IPS-11a (cell line): ENCODE measurements around the gene TAC1.
A peak's percentile ranks its signal among the peaks of the same experiment; 100 is the strongest.
"Not testable (repeated sequence)": the region's sequence is repeated elsewhere in the genome, so short reads cannot be mapped to it uniquely, and the experiment has no call there.

Experiments used
- H3K4me3 ChIP-seq: one replicate; pipeline ENCODE4 v1.5.1; 2013; ENCODE audit warnings: low read depth, low read length, control low read depth

The TAC1 gene, protein sequence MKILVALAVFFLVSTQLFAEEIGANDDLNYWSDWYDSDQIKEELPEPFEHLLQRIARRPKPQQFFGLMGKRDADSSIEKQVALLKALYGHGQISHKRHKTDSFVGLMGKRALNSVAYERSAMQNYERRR

GRCh38 chr7:97731736-97732564 lies at the start of gene TAC1:
TAC1 (plus strand) TSS chr7:97732086; CDS start chr7:97732613, 527 bp downstream.
- H3K4me3 ChIP-seq = peak within 1 kb of the TSS; percentile 41

DNA sequence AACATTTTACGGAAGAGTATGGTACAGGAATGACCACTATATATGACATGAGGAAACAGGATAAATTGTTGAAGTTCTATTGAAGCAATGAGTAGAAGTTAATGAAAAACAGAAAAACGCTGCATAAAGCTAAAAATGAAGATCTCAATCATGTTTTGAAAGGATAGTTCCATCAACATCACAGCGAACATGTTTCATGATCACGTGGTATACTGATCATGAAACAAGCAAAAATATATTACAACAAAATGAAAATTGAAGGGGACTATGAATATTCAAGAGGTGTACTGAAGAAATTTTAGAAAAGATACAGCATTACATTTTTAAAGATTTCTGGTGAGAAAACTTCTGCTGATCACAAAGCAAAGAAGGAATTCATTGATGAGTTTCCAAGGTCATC lies 45.9 kb upstream of the TAC1 start:
- no peak overlapping the region for H3K4me3 ChIP-seq

DNA sequence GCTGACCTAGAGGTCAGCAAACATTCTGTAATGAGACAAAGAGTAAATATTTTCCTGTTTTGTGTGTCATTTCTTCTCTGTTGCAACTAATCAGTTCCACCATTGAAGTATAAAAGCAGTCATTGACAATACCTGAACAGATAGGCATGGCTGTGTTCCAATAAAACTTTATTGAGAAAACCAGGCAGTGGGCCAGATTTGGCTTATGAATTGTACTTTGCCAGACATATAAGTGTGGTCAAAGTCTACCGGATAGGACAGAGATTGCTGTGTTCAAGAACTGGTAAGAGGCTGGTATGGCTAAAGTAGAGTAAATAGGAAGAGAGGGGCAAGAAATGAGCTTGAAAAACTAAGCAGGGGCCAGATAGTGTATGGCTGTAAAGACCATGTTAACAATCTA lies 38.3 kb upstream of the TAC1 start:
- H3K4me3 ChIP-seq = no peak overlapping the region

DNA sequence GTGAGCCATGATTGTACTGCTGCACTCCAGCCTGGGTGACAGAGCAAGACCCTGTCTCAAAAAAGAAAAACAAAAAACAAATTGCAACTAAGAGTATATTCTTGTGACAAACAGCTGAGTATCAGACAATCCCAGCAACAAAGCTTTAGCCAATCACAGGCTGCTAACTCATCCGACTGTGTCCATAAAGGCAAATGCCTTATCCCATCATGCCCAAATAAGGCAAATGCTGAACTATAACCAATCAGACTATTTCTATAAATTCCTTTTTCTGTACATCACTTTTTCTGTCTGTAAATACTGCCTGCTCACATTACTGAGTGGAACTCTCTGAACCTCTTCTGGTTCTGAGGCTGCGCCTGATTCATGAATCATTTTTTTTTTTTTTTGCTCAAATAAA lies 37.5 kb upstream of the TAC1 start:
- no peak overlapping the region for H3K4me3 ChIP-seq

GRCh38 chr7:97697396-97697795 lies 34.5 kb upstream of the TAC1 start:
- no peak overlapping the region for H3K4me3 ChIP-seq

GRCh38 chr7:97722386-97722785 lies 9.5 kb upstream of the TAC1 start:
- H3K4me3 ChIP-seq = no peak overlapping the region

- peak overlapping the region; percentile 41 for H3K4me3 ChIP-seq
Observed at GRCh38 chr7:97732565-97733275, 834 bp downstream of the TAC1 start.

DNA sequence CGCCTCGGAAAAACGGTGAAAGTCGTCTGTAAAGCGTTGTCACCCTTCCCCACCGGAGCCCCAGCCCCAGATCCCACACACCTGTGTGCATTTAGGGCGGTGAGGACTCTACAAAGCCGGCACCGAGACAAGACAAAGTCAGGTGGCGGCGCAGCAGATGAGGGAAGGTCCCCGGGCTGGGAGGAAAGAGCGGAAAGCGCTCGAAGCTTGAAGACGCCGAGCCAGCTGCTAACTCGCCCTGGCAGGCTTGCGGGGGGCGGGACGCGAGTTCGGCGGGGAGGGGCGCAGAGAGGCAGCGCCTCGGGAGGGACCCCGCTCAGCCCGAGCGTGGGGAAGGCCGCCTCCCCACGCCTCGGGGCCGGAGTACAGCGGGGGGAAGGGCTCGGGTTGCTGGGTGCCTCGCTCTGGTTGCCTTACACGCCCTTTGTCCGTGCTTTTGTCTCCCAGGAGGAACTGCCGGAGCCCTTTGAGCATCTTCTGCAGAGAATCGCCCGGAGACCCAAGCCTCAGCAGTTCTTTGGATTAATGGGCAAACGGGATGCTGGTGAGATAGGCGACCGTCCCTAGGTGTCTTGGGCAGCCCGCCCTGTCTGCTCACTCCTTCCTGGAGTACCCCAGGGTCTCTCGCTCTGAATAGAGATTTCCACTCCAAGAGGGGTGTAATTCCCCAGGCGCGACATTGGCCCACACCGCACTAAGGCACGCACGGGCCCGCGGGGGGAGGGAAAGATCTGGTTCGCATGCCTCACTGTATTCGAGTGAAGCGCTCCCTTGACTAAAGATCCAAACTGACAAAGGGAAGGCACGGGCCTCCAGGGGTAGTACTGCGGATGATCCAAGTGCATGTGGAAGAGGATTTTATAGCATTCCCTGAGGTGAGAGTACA lies 1.6 kb downstream of the TAC1 start:
- peak overlapping the region; percentile 41 for H3K4me3 ChIP-seq

DNA sequence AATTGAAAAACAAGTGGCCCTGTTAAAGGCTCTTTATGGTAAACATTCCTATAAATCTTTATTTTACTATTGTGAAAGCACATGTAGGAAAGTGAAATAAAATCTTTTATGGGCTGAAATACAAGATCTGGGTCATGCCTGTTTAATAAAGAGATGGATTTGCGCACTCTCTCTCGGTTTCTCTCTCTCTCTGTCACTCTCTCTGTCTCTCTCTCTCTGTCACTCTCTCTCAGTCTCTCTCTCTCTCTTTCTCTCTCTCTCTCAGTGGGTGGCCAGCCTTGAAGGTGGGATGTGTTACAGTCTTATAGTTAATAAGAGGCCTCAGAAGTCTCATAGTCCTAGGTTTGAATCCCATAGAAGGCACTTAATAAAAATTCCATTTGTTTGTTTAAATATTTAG lies 2.4 kb downstream of the TAC1 start:
- H3K4me3 ChIP-seq = no peak overlapping the region

- H3K4me3 ChIP-seq = no peak overlapping the region
Observed at GRCh38 chr7:97735075-97735474, 3.2 kb downstream of the TAC1 start.

GRCh38 chr7:97748482-97748881 lies 16.6 kb downstream of the TAC1 start:
- H3K4me3 ChIP-seq = no peak overlapping the region

DNA sequence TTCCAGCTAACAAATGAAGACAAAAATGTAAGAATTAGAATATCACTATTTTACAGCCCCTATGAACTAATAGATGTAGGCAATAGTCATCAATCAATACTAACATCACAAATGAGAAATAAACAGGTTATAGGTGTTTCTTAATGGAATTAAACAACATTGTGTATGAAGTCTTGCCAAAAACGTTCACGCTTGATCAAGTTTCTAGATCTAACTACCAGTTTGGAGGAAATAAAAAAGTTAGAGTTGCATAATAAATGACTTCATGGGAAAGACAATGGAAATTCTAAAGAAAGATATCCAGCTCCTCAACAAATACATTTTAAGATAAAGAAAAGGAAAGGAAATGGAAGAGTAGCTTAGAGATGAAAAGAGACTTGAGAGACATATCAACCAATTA lies 19.7 kb downstream of the TAC1 start:
- no peak overlapping the region for H3K4me3 ChIP-seq

DNA sequence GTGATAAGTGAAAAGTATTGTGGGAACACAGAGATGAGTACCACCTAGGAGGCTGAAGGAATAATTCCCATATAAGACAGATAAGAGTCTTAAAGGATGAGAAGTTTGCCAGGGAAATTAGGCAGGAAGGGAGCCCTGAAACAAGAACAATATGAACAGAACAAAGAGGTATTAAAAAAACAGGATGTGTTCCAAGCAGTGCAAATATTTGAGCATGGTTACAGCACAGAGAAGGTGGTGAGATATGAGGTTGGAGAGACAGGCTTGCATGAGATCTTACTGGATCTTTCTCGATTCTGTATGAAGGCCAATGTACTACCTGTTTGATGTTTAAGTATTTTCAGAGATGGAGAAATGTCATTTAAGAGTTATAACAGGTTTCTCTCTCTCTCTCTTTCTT lies 20.3 kb downstream of the TAC1 start:
- H3K4me3 ChIP-seq = no peak overlapping the region

DNA sequence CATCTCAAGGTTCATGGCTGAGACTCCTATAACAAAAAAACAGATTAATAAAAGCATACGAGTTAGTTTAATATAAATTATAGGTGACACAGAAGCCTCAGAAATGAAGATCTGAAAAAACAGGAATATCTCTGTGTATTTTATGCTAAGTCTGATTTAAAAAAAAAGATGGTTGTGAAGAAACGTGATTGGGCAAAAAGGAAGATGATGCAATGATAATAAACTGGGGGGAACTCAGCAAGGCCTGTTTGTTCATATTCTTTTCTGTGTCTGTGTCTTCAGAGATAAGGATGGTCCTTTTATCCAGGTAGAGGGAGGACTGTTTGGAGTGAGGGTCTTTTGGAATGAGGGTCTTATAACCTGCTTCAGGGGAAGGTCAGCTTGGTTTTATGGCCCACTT lies 25.9 kb downstream of the TAC1 start:
- H3K4me3 ChIP-seq = no peak overlapping the region

GRCh38 chr7:97770850-97771249 lies 39.0 kb downstream of the TAC1 start:
- no peak overlapping the region for H3K4me3 ChIP-seq

GRCh38 chr7:97771576-97771975 lies 39.7 kb downstream of the TAC1 start:
- H3K4me3 ChIP-seq = no peak overlapping the region

DNA sequence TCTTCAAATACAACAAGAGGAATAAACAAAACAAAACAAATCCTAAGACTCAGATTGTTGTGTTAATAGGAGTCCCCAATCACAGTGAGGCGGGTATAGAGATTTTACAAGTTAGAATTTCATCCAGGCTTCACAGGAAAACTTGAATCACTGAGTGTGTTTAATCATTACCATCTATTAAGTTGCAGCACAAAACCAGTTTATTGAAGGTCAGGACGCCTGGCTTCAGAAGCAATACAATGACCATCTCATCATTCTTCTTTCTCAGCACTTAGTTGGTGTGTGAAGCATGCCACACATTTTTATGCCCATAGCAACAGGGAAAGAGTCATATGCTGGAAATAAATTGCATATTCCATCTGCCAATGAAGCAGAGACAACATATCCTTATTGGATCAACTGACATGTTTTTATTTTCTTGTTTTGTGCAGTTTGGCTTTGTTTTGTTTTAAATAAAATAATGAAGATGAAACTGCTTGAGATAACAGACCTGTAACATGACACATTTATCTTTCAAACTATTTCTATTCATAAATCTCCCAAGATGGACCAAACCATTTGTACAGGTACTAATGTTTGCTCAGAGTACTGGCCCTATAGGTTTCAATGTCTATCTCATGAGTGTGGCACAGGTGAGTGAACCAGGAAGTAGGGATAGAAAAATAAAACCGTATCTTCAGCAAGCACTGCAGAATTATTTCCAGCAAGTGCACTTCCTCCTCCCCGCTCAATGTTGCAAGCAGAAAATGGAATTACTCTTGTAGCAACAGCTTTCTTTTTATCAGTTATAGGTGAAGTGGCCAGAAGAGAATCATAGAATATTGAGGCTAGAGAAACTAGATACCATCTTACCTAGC lies 40.4 kb downstream of the TAC1 start:
- H3K4me3 ChIP-seq = no peak overlapping the region

DNA sequence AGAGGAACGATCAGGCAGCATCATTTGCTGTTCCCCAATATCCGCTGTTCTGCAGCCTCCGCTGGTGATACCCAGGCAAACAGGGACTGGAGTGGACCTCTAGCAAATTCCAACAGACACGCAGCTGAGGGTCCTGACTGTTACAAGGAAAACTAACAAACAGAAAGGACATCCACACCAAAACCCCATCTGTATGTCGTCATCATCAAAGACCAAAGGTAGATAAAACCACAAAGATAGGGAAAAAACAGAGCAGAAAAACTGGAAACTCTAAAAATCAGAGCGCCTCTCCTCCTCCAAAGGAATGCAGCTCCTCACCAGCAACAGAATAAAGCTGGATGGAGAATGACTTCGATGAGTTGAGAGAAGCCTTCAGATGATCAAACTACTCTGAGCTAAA lies 54.5 kb downstream of the TAC1 start:
- H3K4me3 ChIP-seq = not testable (repeated sequence)
